ENCODE results near the gene SFTPD. TPM values are rescaled to one million over a fixed set of nuclear protein-coding genes. Genes with fewer than 3 reads are reported as not detected.
"Not testable (repeated sequence)": the region's sequence is repeated elsewhere in the genome, so short reads cannot be mapped to it uniquely, and the experiment has no call there.

Gene SFTPD
- total RNA-seq, 1 donor from 2014 or later, result not detected

- TF ChIP-seq CTCF (IDR thresholded peaks at IDR 0.05; ENCODE audit: insufficient read depth, low read length, poor library complexity, severe bottlenecking), result no peak
- Histone ChIP-seq H3K36me3 (ENCODE audit: control insufficient read depth, insufficient read depth, low read length) (no peaks in the 10 kb centered on the region), H3K27me3 (ENCODE audit: control insufficient read depth, insufficient read depth, low read length) (no peaks in the 10 kb centered on the region)
Measured at GRCh38 chr10:79890469-79890868, 58.4 kb downstream of the SFTPD start.

DNA sequence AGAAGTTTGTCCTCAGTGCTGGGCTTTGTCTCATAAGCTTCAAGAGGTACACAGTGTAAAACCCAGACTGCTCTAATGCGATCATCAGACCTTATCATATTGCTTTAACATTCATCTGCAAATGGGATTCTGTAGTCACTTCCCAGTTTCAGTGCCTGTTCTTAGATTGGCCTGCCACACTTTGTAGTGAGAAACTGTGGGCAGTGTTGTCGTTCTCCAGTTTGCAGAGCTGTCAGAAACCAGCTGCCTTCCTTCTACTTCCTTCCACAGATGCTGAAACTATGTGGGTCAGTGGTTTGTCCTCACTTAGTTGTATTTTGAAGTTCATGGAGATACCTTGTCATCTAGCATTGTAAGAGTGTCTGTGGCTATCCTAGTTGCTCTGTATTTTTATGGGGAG is 59.9 kb downstream of the SFTPD start:
- not testable (repeated sequence) for DNase-seq (ENCODE audit: low read depth); H3K4me3 ChIP-seq (ENCODE audit: low read depth, low read length); H3K36me3 ChIP-seq (ENCODE audit: control insufficient read depth, insufficient read depth, low read length); H3K27me3 ChIP-seq (ENCODE audit: control insufficient read depth, insufficient read depth, low read length)

More at GRCh38 chr10:79890469-79890868, 58.4 kb downstream of the SFTPD start:
- no peak overlapping the region for H3K4me3 ChIP-seq (ENCODE audit: low read depth, low read length)
- no peak for DNase-seq (ENCODE audit: low read depth)

Other genes with a start within 250 kb of the SFTPD start
- gene NUTM2B, start 245.9 kb downstream of the SFTPD start, total RNA-seq, result 2.0 TPM in 1 of 2 replicates, not detected in the other
- gene NUTM2E, start 122.4 kb downstream of the SFTPD start, total RNA-seq, result 1.3 TPM in 1 of 2 replicates, not detected in the other
- gene TMEM254, start 129.6 kb upstream of the SFTPD start, total RNA-seq, result 23.9 and 24.6 TPM in 2 replicates
- not detected in 2 replicates for gene PLAC9, start 183.6 kb upstream of the SFTPD start, total RNA-seq